NT2/D1 (cell line): ENCODE measurements around the gene SIGLEC15.
"Not testable (repeated sequence)": the region's sequence is repeated elsewhere in the genome, so short reads cannot be mapped to it uniquely, and the experiment has no call there.

Source experiments
- DNase-seq: peaks from one replicate; pipeline ENCODE4 v3.0.0-alpha.2; 2011; ENCODE audit warnings: low read depth, low spot score
- H3K27me3 ChIP-seq: 2 replicates; pipeline ENCODE4 v1.6.0; 2011; ENCODE audit warnings: mild to moderate bottlenecking; ENCODE audit not compliant: insufficient read length, insufficient read depth
- H3K36me3 ChIP-seq: 2 replicates; pipeline ENCODE4 v1.6.1; 2011; ENCODE audit warnings: mild to moderate bottlenecking, low read length, mixed read lengths; ENCODE audit not compliant: insufficient read depth, insufficient read length
- H3K4me1 ChIP-seq: 2 replicates; pipeline ENCODE4 v1.5.1; 2011; ENCODE audit not compliant: insufficient read depth, insufficient read length
- H3K4me3 ChIP-seq: 2 replicates; pipeline ENCODE4 v1.5.1; 2011; ENCODE audit warnings: low read depth; ENCODE audit not compliant: insufficient read length
- H3K9ac ChIP-seq: 2 replicates; pipeline ENCODE4 v1.6.0; 2011; ENCODE audit warnings: low read depth; ENCODE audit not compliant: insufficient read length
- H3K9me3 ChIP-seq: 2 replicates; pipeline ENCODE4 v1.5.1; 2011; ENCODE audit warnings: mild to moderate bottlenecking, low read length; ENCODE audit not compliant: insufficient read depth
- SUZ12 ChIP-seq: IDR thresholded peaks from 2 replicates; pipeline ENCODE4 v1.6.1; 2011; ENCODE audit not compliant: insufficient read length, insufficient read depth; ENCODE audit errors: extremely low read depth
- YY1 ChIP-seq: IDR thresholded peaks from 2 replicates; pipeline ENCODE4 v1.6.1; 2011; ENCODE audit not compliant: insufficient read length, insufficient read depth
- ZNF274 ChIP-seq: IDR thresholded peaks from 2 replicates; pipeline ENCODE4 v1.6.1; 2011; ENCODE audit warnings: mild to moderate bottlenecking, low read depth, low read length

SIGLEC15 gene

DNA sequence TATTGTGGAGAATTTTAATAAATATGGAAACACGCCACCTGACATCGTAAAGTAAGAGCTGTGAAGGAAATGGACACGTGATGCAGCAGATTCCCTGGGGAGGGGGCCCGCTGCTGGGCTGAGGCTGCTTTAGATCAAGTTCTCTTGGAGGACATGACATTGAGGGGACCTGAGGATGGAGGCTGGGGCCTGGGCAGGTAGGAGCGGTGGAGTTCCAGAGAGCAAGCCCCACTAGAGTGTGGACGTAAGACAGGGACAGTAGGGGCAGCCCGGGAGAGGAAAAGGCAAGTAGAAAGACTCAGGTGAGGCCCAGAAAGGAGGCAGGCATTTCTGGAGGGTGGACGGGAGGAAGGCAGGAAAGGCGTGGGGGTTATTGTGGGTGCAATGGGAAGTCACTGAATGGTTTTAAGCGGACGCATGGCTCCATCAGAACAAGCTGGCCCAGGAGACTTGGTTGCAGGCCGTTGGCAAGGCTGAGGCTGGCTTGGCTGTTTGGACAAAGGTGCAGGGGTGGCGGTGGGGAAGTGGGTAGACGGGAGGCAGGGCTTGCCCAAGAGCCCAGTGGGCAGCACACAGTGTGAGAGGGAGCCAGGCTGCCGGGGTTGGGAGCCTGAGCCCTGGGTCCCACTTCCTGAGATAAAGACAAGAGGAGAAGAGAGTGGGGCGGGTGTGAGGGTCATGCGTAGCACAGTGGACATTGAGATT lies 15.7 kb downstream of the SIGLEC15 start:
- H3K4me1 ChIP-seq: peaks cover 5% of the 10 kb centered on the region
- DNase-seq: no peak
- no peak overlapping the region for H3K9ac ChIP-seq
- no peaks in the 10 kb centered on the region for H3K9me3 ChIP-seq
- H3K27me3 ChIP-seq: peaks cover 26% of the 10 kb centered on the region
- TF ChIP-seq YY1 (no peak), ZNF274 (no peak), SUZ12 (no peak)
- no peaks in the 10 kb centered on the region for H3K36me3 ChIP-seq
- H3K4me3 ChIP-seq: no peak overlapping the region

DNA sequence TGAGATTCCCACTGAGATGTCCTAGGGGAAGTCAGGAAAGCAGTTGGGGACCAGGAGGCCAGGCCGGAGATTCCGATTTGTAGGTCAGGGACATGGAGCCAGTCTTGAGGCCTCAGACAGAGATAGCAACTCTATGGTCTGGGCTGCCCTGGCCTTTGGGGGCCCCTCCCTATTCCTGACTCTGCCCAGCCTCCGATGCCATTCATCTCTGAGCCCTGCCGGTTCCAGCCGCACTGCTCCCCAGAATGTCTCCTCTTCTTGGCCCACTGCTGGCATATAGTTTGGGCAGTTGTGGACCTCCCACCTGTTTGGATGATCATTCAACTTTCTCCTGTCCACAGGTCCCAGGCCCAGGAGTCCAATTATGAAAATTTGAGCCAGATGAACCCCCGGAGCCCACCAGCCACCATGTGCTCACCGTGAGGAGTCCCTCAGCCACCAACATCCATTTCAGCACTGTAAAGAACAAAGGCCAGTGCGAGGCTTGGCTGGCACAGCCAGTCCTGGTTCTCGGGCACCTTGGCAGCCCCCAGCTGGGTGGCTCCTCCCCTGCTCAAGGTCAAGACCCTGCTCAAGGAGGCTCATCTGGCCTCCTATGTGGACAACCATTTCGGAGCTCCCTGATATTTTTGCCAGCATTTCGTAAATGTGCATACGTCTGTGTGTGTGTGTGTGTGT lies 16.4 kb downstream of the SIGLEC15 start:
- no peak for TF ChIP-seq YY1
- TF ChIP-seq ZNF274: no peak
- TF ChIP-seq SUZ12: no peak

DNA sequence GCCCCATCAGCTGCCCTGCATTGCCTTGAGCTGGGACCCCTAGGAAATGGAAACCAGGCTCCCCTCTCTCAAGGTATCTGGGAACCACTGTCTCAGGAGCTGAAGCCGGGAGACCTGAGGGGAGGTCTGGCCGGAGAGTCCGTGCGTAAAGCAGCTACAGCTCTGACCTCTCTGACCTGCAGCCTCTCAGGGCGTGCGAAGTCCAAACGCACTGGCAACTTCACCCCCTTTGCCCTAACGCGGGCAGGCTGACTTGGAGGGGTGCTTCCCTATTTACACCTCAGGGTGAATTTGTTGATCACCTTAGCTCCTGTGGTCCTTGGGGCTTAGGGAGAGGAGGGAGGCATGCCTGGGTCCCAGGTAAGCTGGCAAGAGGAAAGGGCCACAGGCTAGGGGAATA lies 17.5 kb downstream of the SIGLEC15 start:
- no peaks in the 10 kb centered on the region for H3K9me3 ChIP-seq
- no peaks in the 10 kb centered on the region for H3K36me3 ChIP-seq
- TF ChIP-seq ZNF274 (no peak), SUZ12 (no peak), YY1 (no peak)
- no peak overlapping the region for H3K4me3 ChIP-seq
- peaks cover 8% of the 10 kb centered on the region for H3K27me3 ChIP-seq
- no peak for DNase-seq
- H3K9ac ChIP-seq: no peak overlapping the region
- H3K4me1 ChIP-seq: peaks cover 4% of the 10 kb centered on the region

More for the DNA sequence above, 16.4 kb downstream of the SIGLEC15 start:
- Histone ChIP-seq H3K36me3 (no peaks in the 10 kb centered on the region), H3K4me3 (no peak overlapping the region), H3K27me3 (peaks cover 19% of the 10 kb centered on the region), H3K9me3 (no peaks in the 10 kb centered on the region), H3K9ac (no peak overlapping the region), H3K4me1 (peaks cover 5% of the 10 kb centered on the region)
- DNase-seq: no peak

DNA sequence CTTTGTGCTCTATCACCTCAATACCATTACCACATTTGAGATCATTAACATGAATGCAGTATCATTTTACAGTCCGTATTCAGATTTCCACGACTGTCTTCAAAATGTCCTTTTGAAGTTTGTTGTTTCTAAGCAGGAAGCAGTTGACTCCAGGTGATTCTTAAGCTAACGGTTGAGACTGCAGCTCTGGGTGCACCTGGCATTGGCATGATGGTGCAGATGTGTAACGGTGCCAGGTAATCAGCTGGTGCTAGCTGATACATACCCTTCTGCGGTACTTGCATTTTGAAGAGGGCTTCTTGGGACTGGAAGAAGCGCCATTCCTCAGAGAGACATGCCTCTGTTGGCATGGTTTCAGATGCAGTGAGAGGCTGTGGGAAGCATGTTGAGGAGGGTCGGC lies 19.5 kb downstream of the SIGLEC15 start:
- H3K9me3 ChIP-seq: no peaks in the 10 kb centered on the region
- H3K9ac ChIP-seq: no peak overlapping the region
- H3K4me1 ChIP-seq: peaks cover 2% of the 10 kb centered on the region
- no peak for DNase-seq
- TF ChIP-seq YY1 (no peak), SUZ12 (no peak), ZNF274 (no peak)
- H3K4me3 ChIP-seq: no peak overlapping the region
- H3K36me3 ChIP-seq: peaks cover 8% of the 10 kb centered on the region
- H3K27me3 ChIP-seq: no peaks in the 10 kb centered on the region

DNA sequence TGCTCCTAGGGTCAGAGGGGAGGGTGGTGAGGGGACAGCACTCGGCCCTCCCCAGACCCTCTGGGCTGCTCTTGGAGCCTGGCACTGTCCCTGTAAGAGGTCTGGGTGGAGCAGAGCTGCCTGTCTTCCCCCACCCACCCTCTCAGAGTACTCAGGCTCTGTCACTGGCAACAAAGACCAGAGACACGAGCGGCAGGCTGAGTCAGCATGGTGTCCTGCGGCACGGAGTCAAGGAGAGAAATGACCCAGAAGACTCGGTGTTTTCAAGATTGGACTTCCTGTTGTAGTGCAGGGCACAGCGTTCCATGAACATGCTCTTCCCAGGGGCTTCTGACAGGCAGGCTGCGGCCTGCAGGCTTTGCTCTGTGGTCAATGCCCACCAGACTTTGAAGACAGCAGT lies 19.9 kb downstream of the SIGLEC15 start:
- peaks cover 12% of the 10 kb centered on the region for H3K36me3 ChIP-seq
- peaks cover 2% of the 10 kb centered on the region for H3K4me1 ChIP-seq
- no peak overlapping the region for H3K9ac ChIP-seq
- no peak overlapping the region for H3K4me3 ChIP-seq
- H3K9me3 ChIP-seq: no peaks in the 10 kb centered on the region
- TF ChIP-seq YY1 (no peak), SUZ12 (no peak), ZNF274 (no peak)
- no peak for DNase-seq
- no peaks in the 10 kb centered on the region for H3K27me3 ChIP-seq

DNA sequence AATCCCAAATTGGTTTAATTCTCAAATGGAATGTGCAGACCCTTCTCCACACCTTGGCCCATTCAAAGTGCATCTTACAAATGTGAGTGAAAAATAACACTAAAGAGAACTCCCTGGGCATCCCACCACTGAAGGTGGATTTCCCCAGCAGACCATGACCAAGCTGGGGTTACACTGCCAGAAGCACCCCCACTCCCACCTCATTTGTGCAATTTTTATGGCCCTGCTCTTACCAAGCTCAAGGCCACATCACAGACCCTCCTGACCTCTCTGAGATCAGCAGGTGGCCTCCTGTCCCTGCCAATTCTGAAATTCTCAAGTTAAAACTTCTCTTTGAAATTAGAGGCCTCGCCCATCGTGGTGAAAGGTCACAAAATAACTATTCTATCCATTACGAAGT lies 21.6 kb downstream of the SIGLEC15 start:
- TF ChIP-seq ZNF274 (no peak), YY1 (no peak), SUZ12 (no peak)
- peaks cover 12% of the 10 kb centered on the region for H3K36me3 ChIP-seq
- no peak overlapping the region for H3K4me3 ChIP-seq
- H3K4me1 ChIP-seq: peaks cover 2% of the 10 kb centered on the region
- H3K9ac ChIP-seq: no peak overlapping the region
- H3K9me3 ChIP-seq: no peaks in the 10 kb centered on the region
- no peaks in the 10 kb centered on the region for H3K27me3 ChIP-seq
- no peak for DNase-seq

DNA sequence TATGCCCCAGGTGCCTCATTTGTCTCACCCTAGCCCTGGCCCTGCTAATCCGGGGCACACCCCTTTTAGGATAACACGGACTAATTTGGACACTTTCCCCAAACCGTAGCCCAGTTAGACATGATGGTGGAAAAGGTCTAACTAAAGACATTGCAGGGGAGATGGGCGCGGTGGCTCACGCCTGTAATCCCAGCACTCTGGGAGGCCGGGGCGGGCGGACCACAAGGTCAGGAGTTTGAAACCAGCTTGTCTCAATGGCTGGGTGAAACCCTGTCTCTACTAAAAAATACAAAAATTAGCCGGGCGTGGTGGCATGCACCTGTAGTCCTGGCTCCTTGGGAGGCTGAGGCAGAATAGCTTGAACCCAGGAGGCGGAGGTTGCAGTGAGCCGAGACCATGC lies 23.2 kb downstream of the SIGLEC15 start:
- not testable (repeated sequence) for H3K27me3 ChIP-seq, H3K9ac ChIP-seq, H3K9me3 ChIP-seq, H3K4me3 ChIP-seq, DNase-seq, H3K4me1 ChIP-seq
- H3K36me3 ChIP-seq: peaks cover 26% of the 10 kb centered on the region
